Muscle layer of duodenum (tissue), 2 donors: ENCODE measurements around the gene CCR1.
"Not testable (repeated sequence)": the region's sequence is repeated elsewhere in the genome, so short reads cannot be mapped to it uniquely, and the experiment has no call there.

Experiments
- H3K27ac ChIP-seq: one replicate; pipeline ENCODE4 v1.7.0; 2013; ENCODE audit warnings: mild to moderate bottlenecking, low read length
- H3K27me3 ChIP-seq: one replicate; pipeline ENCODE4 v1.7.0; 2013; ENCODE audit warnings: low read depth, mild to moderate bottlenecking, control low read depth, low read length
- H3K36me3 ChIP-seq, 2 donors: one replicate each; pipeline ENCODE4 v1.7.0; 2013; ENCODE audit warnings: low read length in 2 of 2, control low read depth in 1 of 2, mild to moderate bottlenecking in 1 of 2; ENCODE audit not compliant: insufficient read depth in 2 of 2, control insufficient read depth in 1 of 2
- H3K4me1 ChIP-seq, 2 donors: one replicate each; pipeline ENCODE4 v1.7.0; 2013; ENCODE audit warnings: low read length in 2 of 2, mild to moderate bottlenecking in 2 of 2, control low read depth in 1 of 2, moderate library complexity in 1 of 2; ENCODE audit not compliant: insufficient read depth in 2 of 2, control insufficient read depth in 1 of 2
- H3K4me3 ChIP-seq, 2 donors: one replicate each; pipeline ENCODE4 v1.7.0; 2013; ENCODE audit warnings: low read length in 2 of 2, low read depth in 1 of 2, mild to moderate bottlenecking in 1 of 2
- H3K9me3 ChIP-seq, 2 donors: one replicate each; pipeline ENCODE4 v1.7.0; 2013; ENCODE audit warnings: low read length in 2 of 2, control low read depth in 1 of 2, mild to moderate bottlenecking in 1 of 2; ENCODE audit not compliant: control insufficient read depth in 1 of 2
- donor health status: healthy.

Gene CCR1

GRCh38 chr3:46163556-46164041, 44.5 kb downstream of the CCR1 start:
- H3K4me3 ChIP-seq, result no peak overlapping the region

GRCh38 chr3:46162975-46163555, 45.0 kb downstream of the CCR1 start:
- H3K36me3 ChIP-seq, result no peaks in the 10 kb centered on the region
- H3K4me1 ChIP-seq, result no peaks in the 10 kb centered on the region
- H3K9me3 ChIP-seq, result peaks cover 0 to 3% of the 10 kb centered on the region in 2 donors
- no peak overlapping the region for H3K4me3 ChIP-seq
- H3K27me3 ChIP-seq, result no peaks in the 10 kb centered on the region
- no peak overlapping the region for H3K27ac ChIP-seq

More at GRCh38 chr3:46163556-46164041, 44.5 kb downstream of the CCR1 start:
- Histone ChIP-seq H3K9me3 (no peaks in the 10 kb centered on the region), H3K27me3 (no peaks in the 10 kb centered on the region), H3K27ac (no peak overlapping the region), H3K4me1 (no peaks in the 10 kb centered on the region), H3K36me3 (no peaks in the 10 kb centered on the region)

GRCh38 chr3:46157685-46158084, 50.4 kb downstream of the CCR1 start:
- not testable (repeated sequence) for H3K4me3 ChIP-seq, H3K27me3 ChIP-seq, H3K4me1 ChIP-seq, H3K27ac ChIP-seq, H3K9me3 ChIP-seq, H3K36me3 ChIP-seq

GRCh38 chr3:46154311-46154710, 53.8 kb downstream of the CCR1 start:
- Histone ChIP-seq H3K4me1 (no peaks in the 10 kb centered on the region), H3K4me3 (no peak overlapping the region), H3K27me3 (no peaks in the 10 kb centered on the region), H3K9me3 (peaks cover 0 to 6% of the 10 kb centered on the region in 2 donors), H3K27ac (no peak overlapping the region), H3K36me3 (no peaks in the 10 kb centered on the region)
